K562 (cell line): ENCODE data around the gene PIEZO2.

Source experiments
- ATF3 ChIP-seq, 2 experiments: fragments of 450-650 bp in 1 of 2; sonication (generic) in 1 of 2; formaldehyde crosslinking in 1 of 2; IDR thresholded peaks in 1 of 2; conservative IDR thresholded peaks in 1 of 2; 2 replicates each; pipeline versions ENCODE4 v1.6.1 to v1.8.1; 2016 to 2023; ENCODE audit warnings: mild to moderate bottlenecking in 2 of 2, moderate library complexity in 2 of 2, inconsistent platforms in 1 of 2, missing genetic modification reagents in 1 of 2
- ZBTB7A ChIP-seq: IDR thresholded peaks from 2 replicates; pipeline ENCODE4 v1.6.1; 2011; ENCODE audit warnings: low read depth, mild to moderate bottlenecking, low read length, moderate library complexity, borderline replicate concordance; ENCODE audit not compliant: control insufficient read depth
- ZKSCAN1 ChIP-seq: fragments of 150-350 bp; IDR thresholded peaks from 2 replicates; pipeline ENCODE4 v1.6.1; 2016; ENCODE audit warnings: low read depth, low read length

- TF ChIP-seq ZBTB7A (no peak), ZKSCAN1 (no peak), ATF3 (IDR thresholded peaks at IDR 0.05) (no peak), ATF3 (CRISPR knock-in tag; conservative IDR thresholded peaks at IDR 0.05) (no peak)
These were observed 111.7 kb downstream of the PIEZO2 start for GRCh38 chr18:11037533-11038240.
